Ovary (tissue), 9 donors: Measurements from ENCODE around the gene WIPF1. TPM values are rescaled to one million over a fixed set of nuclear protein-coding genes. Genes with fewer than 3 reads are reported as not detected.

Source experiments
- DNase-seq, 5 donors: peaks; one replicate each; pipeline ENCODE4 v3.0.0-alpha.2; 2019 to 2020
- H3K27ac ChIP-seq, 2 donors: fragments of 200-600 bp; one replicate each; pipeline versions ENCODE4 v1.5.1 to v1.8.0; 2019 to 2022
- H3K27me3 ChIP-seq: fragments of 200-600 bp; one replicate; pipeline ENCODE4 v1.8.0; 2022
- H3K36me3 ChIP-seq: fragments of 200-600 bp; sonication (generic); one replicate; pipeline ENCODE4 v1.5.1; 2019
- H3K4me1 ChIP-seq: one replicate; pipeline ENCODE4 v1.8.1; 2013; ENCODE audit warnings: mild to moderate bottlenecking, moderate library complexity; ENCODE audit not compliant: insufficient read depth
- H3K4me3 ChIP-seq: fragments of 200-600 bp; sonication (generic); one replicate; pipeline ENCODE4 v1.5.1; 2017
- H3K9me3 ChIP-seq, 2 donors: fragments of 200-600 bp in 1 of 2; sonication (generic) in 1 of 2; one replicate each; pipeline versions ENCODE4 v1.5.1 to v1.8.1; 2013 to 2019; ENCODE audit warnings: mild to moderate bottlenecking in 1 of 2, moderate library complexity in 1 of 2
- CTCF ChIP-seq, 3 donors: fragments of 450-650 bp in 2 of 3; fragments of 200-600 bp in 1 of 3; IDR thresholded peaks; one replicate each; pipeline versions ENCODE4 v1.5.1 to v1.8.0; 2016 to 2022; ENCODE audit warnings: antibody characterized with exemption in 3 of 3, mild to moderate bottlenecking in 1 of 3
- EP300 ChIP-seq: sonication (generic); formaldehyde crosslinking; IDR thresholded peaks from one replicate; pipeline ENCODE4 v1.6.1; 2017; ENCODE audit warnings: antibody characterized with exemption
- POLR2A ChIP-seq: fragments of 450-650 bp; IDR thresholded peaks from one replicate; pipeline ENCODE4 v1.6.1; 2017; ENCODE audit warnings: antibody characterized with exemption, mild to moderate bottlenecking, moderate library complexity
- WGBS, 3 donors: extraction: QIAGEN DNeasy Blood & Tissue Kit in 1 of 3; methylation state at CpG; one replicate each; pipeline versions ENCODE4 v1.1.5 to v1.1.7; 2013 to 2017; 5-methylcytosine and 5-hydroxymethylcytosine counted together
- intact Hi-C, 4 donors: fragments of 100-400 bp; cut with DNase I; formaldehyde crosslinking; loops; one replicate each; pipeline versions ENCODE4 v1.11.0 to v1.15.1; 2022 to 2023
- polyA plus RNA-seq, 2 donors: library from polyadenylated mRNA; stranded (reverse); fragments of 200-250 nt in 1 of 2; fragments of 350-450 nt in 1 of 2; fragmentation: Illumina TruSeq in 1 of 2; extraction: RNeasy Lipid Tissue Mini Kit (QIAGEN cat#74804) in 1 of 2; gene quantifications; one replicate each; pipeline ENCODE4 v1.2.3, GENCODE V29; 2013 to 2014
- total RNA-seq, 7 donors: library from RNA; depleted of rRNA in 2 of 7; stranded (reverse); fragments of >200 nt in 2 of 7; fragmentation: NEBNext Ultra II Directional in 3 of 7; extraction: Animal tissue kit (Norgen Biotek cat#: 25700) in 3 of 7; gene quantifications; one replicate each; pipeline versions ENCODE4 v1.1.0 to v1.2.4, GENCODE V29; 2016 to 2023
- donor health status: DM: no; HTN: no; CAD: no; lungs with moderate emphysema.
- donor health status: DM: no; HTN: no; CAD: no.
- donor health status: Bipolar disorder and iron deficiency.
- donor health status: DM: yes; HTN: yes; CAD: no.
- donor health status: DM: no; HTN: no; CAD: no.
- donor health status: DM: yes; HTN: yes; CAD: no.

The WIPF1 gene
- total and polyA plus RNA-seq, 9 donors, result 9.7 to 42.6 (median 24.4) TPM

- H3K4me3 ChIP-seq, result no peak overlapping the region
- peak overlapping the region in 1 of 2 donors; percentile 36 for H3K27ac ChIP-seq
- DNase-seq, result peak; percentile 76 to 88 (median 81)
- intact Hi-C loops, result no loop called here
- WGBS, 3 donors, result 4 to 7% (median 5%) methylated on average over 8 of the region's 8 CpGs
- H3K9me3 ChIP-seq, result no peaks in the 10 kb centered on the region
- no peak for TF ChIP-seq CTCF (IDR thresholded peaks at IDR 0.05)
- no peak for TF ChIP-seq POLR2A
- TF ChIP-seq EP300, result no peak
- no peaks in the 10 kb centered on the region for H3K36me3 ChIP-seq
- H3K27me3 ChIP-seq, result no peaks in the 10 kb centered on the region
- peaks cover 2% of the 10 kb centered on the region for H3K4me1 ChIP-seq
Measured at GRCh38 chr2:174561283-174561971, 36.2 kb downstream of the WIPF1 start.

GRCh38 chr2:174560737-174561136 lies 36.9 kb downstream of the WIPF1 start:
- Histone ChIP-seq H3K4me3 (no peak overlapping the region), H3K9me3 (no peaks in the 10 kb centered on the region), H3K27ac (no peak overlapping the region), H3K36me3 (no peaks in the 10 kb centered on the region), H3K27me3 (no peaks in the 10 kb centered on the region), H3K4me1 (peaks cover 2% of the 10 kb centered on the region)
- TF ChIP-seq EP300, result no peak
- no peak for TF ChIP-seq CTCF (IDR thresholded peaks at IDR 0.05)
- TF ChIP-seq POLR2A, result no peak
- intact Hi-C loops, result no loop called here
- no peak for DNase-seq

GRCh38 chr2:174555998-174556397 lies 41.6 kb downstream of the WIPF1 start:
- intact Hi-C loops, result no loop called here
- Histone ChIP-seq H3K4me1 (no peaks in the 10 kb centered on the region), H3K4me3 (no peak overlapping the region), H3K9me3 (no peaks in the 10 kb centered on the region), H3K27ac (no peak overlapping the region), H3K27me3 (no peaks in the 10 kb centered on the region), H3K36me3 (no peaks in the 10 kb centered on the region)
- no peak for DNase-seq
- TF ChIP-seq POLR2A (no peak), CTCF (IDR thresholded peaks at IDR 0.05) (no peak), EP300 (no peak)
- WGBS, 3 donors, result 63 to 70% (median 65%) methylated on average over 4 of the region's 4 CpGs

- Histone ChIP-seq H3K27ac (no peak overlapping the region), H3K4me3 (no peak overlapping the region), H3K9me3 (no peaks in the 10 kb centered on the region), H3K4me1 (no peaks in the 10 kb centered on the region), H3K36me3 (no peaks in the 10 kb centered on the region), H3K27me3 (no peaks in the 10 kb centered on the region)
- intact Hi-C loops, result no loop called here
- no peak for DNase-seq
- no peak for TF ChIP-seq EP300
- no peak for TF ChIP-seq CTCF (IDR thresholded peaks at IDR 0.05)
- no peak for TF ChIP-seq POLR2A
- WGBS, 3 donors, result 68 to 76% (median 73%) methylated on average over 4 of the region's 4 CpGs
Measured at GRCh38 chr2:174554529-174555150, 43.0 kb downstream of the WIPF1 start.
